MM.1S (cell line): ENCODE data around the gene FAM43A.

Experiments used
- DNase-seq: peaks from one replicate; pipeline ENCODE4 v3.0.0-alpha.2; 2015
- H2AFZ ChIP-seq: fragments of 300-600 bp; sonication (generic); 2 replicates; pipeline ENCODE4 v1.6.0; 2016; ENCODE audit warnings: antibody characterized with exemption, low read length
- H3F3A ChIP-seq: fragments of 300-600 bp; sonication (generic); 2 replicates; pipeline ENCODE4 v1.6.1; 2016; ENCODE audit warnings: mild to moderate bottlenecking, antibody characterized with exemption, low read length, moderate library complexity, mixed read lengths; ENCODE audit not compliant: insufficient read depth
- H3K27ac ChIP-seq: fragments of 300-600 bp; sonication (generic); 2 replicates; pipeline ENCODE4 v1.5.1; 2016; ENCODE audit warnings: mild to moderate bottlenecking, low read length
- H3K27me3 ChIP-seq: fragments of 300-600 bp; sonication (generic); replicated peaks from 2 replicates; pipeline ENCODE4 v1.6.0; 2016; ENCODE audit warnings: low read length; ENCODE audit not compliant: insufficient read depth
- H3K36me3 ChIP-seq: fragments of 300-600 bp; sonication (generic); replicated peaks from 2 replicates; pipeline ENCODE4 v1.6.1; 2016; ENCODE audit warnings: mild to moderate bottlenecking, low read length, mixed read lengths; ENCODE audit not compliant: insufficient read depth
- H3K4me1 ChIP-seq: fragments of 300-600 bp; sonication (generic); 2 replicates; pipeline ENCODE4 v1.6.1; 2016; ENCODE audit warnings: low read length, mixed read lengths
- H3K4me2 ChIP-seq: fragments of 300-600 bp; sonication (generic); 2 replicates; pipeline ENCODE4 v1.6.0; 2016; ENCODE audit warnings: low read depth, low read length
- H3K4me3 ChIP-seq: fragments of 300-600 bp; sonication (generic); 2 replicates; pipeline ENCODE4 v1.5.1; 2016; ENCODE audit warnings: low read length, mixed read lengths
- H3K79me2 ChIP-seq: fragments of 300-600 bp; sonication (generic); 2 replicates; pipeline ENCODE4 v1.6.1; 2016; ENCODE audit warnings: mixed run types, low read length, mixed read lengths
- H3K9ac ChIP-seq: fragments of 300-600 bp; sonication (generic); 2 replicates; pipeline ENCODE4 v1.6.1; 2016; ENCODE audit warnings: low read length, mixed read lengths
- H3K9me2 ChIP-seq: fragments of 300-600 bp; sonication (generic); replicated peaks from 2 replicates; pipeline ENCODE4 v1.6.1; 2016; ENCODE audit warnings: mild to moderate bottlenecking, low read length, mixed read lengths; ENCODE audit not compliant: insufficient read depth
- H3K9me3 ChIP-seq: fragments of 300-600 bp; sonication (generic); replicated peaks from 2 replicates; pipeline ENCODE4 v1.6.1; 2016; ENCODE audit warnings: mild to moderate bottlenecking, low read length, mixed read lengths; ENCODE audit not compliant: insufficient read depth
- H4K20me1 ChIP-seq: fragments of 300-600 bp; sonication (generic); 2 replicates; pipeline ENCODE4 v1.6.1; 2016; ENCODE audit warnings: mild to moderate bottlenecking, low read length, moderate library complexity, mixed read lengths; ENCODE audit not compliant: insufficient read depth
- CTCF ChIP-seq: fragments of 300-600 bp; sonication (generic); IDR thresholded peaks from 2 replicates; pipeline ENCODE4 v1.5.1; 2016; ENCODE audit warnings: antibody characterized with exemption, low read length, mixed read lengths
- EZH2 ChIP-seq: fragments of 300-600 bp; sonication (generic); optimal IDR thresholded peaks from 2 replicates; pipeline ENCODE3; 2017; ENCODE audit warnings: low read depth, mild to moderate bottlenecking, antibody characterized with exemption, low read length, mixed read lengths
- EZH2phosphoT487 ChIP-seq: fragments of 300-600 bp; sonication (generic); IDR thresholded peaks from 2 replicates; pipeline ENCODE4 v1.6.1; 2018; ENCODE audit warnings: antibody characterized with exemption, low read length

FAM43A gene

GRCh38 chr3:194647747-194648146, 37.9 kb upstream of the FAM43A start:
- no peaks in the 10 kb centered on the region for H3F3A ChIP-seq
- no peaks in the 10 kb centered on the region for H3K27me3 ChIP-seq
- no peak for DNase-seq
- no peaks in the 10 kb centered on the region for H3K9me2 ChIP-seq
- H3K4me1 ChIP-seq, result no peaks in the 10 kb centered on the region
- no peak for TF ChIP-seq EZH2phosphoT487
- TF ChIP-seq EZH2, result no peak
- TF ChIP-seq CTCF, result no peak
- H3K9me3 ChIP-seq, result no peaks in the 10 kb centered on the region
- H3K79me2 ChIP-seq, result no peaks in the 10 kb centered on the region; the same call in 1 of the 2 replicates
- peaks cover 32% of the 10 kb centered on the region for H3K36me3 ChIP-seq
- no peak overlapping the region for H3K27ac ChIP-seq
- H4K20me1 ChIP-seq, result no peaks in the 10 kb centered on the region
- no peak overlapping the region for H3K9ac ChIP-seq
- no peak overlapping the region for H3K4me3 ChIP-seq
- no peak overlapping the region for H3K4me2 ChIP-seq
- no peak overlapping the region for H2AFZ ChIP-seq

- Histone ChIP-seq H3K36me3 (peaks cover 34% of the 10 kb centered on the region), H3F3A (no peaks in the 10 kb centered on the region), H3K4me3 (no peak overlapping the region), H3K9ac (no peak overlapping the region), H3K27me3 (no peaks in the 10 kb centered on the region), H3K27ac (no peak overlapping the region), H3K4me1 (no peaks in the 10 kb centered on the region), H4K20me1 (no peaks in the 10 kb centered on the region), H3K9me3 (no peaks in the 10 kb centered on the region), H3K4me2 (no peak overlapping the region), H3K79me2 (no peaks in the 10 kb centered on the region; the same call in 1 of the 2 replicates), H3K9me2 (no peaks in the 10 kb centered on the region), H2AFZ (no peak overlapping the region)
- DNase-seq, result no peak
- no peak for TF ChIP-seq EZH2
- TF ChIP-seq EZH2phosphoT487, result no peak
- no peak for TF ChIP-seq CTCF
Observed at GRCh38 chr3:194654443-194654842, 31.2 kb upstream of the FAM43A start.

- no peak overlapping the region for H2AFZ ChIP-seq
- H3K4me1 ChIP-seq, result no peaks in the 10 kb centered on the region
- peaks cover 17% of the 10 kb centered on the region for H3K36me3 ChIP-seq
- no peak overlapping the region for H3K9ac ChIP-seq
- no peak overlapping the region for H3K4me2 ChIP-seq
- no peaks in the 10 kb centered on the region for H3F3A ChIP-seq
- no peak overlapping the region for H3K4me3 ChIP-seq
- no peaks in the 10 kb centered on the region for H4K20me1 ChIP-seq
- H3K27me3 ChIP-seq, result no peaks in the 10 kb centered on the region
- TF ChIP-seq EZH2phosphoT487 (no peak), EZH2 (no peak), CTCF (no peak)
- no peaks in the 10 kb centered on the region for H3K9me2 ChIP-seq
- no peaks in the 10 kb centered on the region for H3K9me3 ChIP-seq
- peaks cover 12% of the 10 kb centered on the region; the same call in 1 of the 2 replicates for H3K79me2 ChIP-seq
- H3K27ac ChIP-seq, result no peak overlapping the region
- no peak for DNase-seq
Observed at GRCh38 chr3:194657439-194657838, 28.2 kb upstream of the FAM43A start.
